Activated naive CD4-positive, alpha-beta T cell treated with anti-CD3 and anti-CD28 coated beads for 36 hours (primary cell): ENCODE measurements around the gene CDKN2B. TPM values are rescaled to one million over a fixed set of nuclear protein-coding genes. Genes with fewer than 3 reads are reported as not detected.
"Not testable (repeated sequence)": the region's sequence is repeated elsewhere in the genome, so short reads cannot be mapped to it uniquely, and the experiment has no call there.

Source experiments
- CTCF ChIA-PET: fragments of 350-600 bp; sonication (Branson Sonifier 250); formaldehyde crosslinking; loops from one replicate; lab custom pipeline; 2021; ENCODE audit warnings: antibody characterized with exemption; lab: Charles Lee
- DNase-seq: peaks from one replicate; pipeline ENCODE4 v3.0.0-alpha.2; 2020
- H3K27ac Mint-ChIP-seq: one replicate; pipeline ENCODE4 v1.8.0; 2021; ENCODE audit warnings: mild to moderate bottlenecking, mixed read lengths
- H3K27me3 Mint-ChIP-seq: one replicate; pipeline ENCODE4 v1.8.0; 2021; ENCODE audit warnings: low read depth, mixed read lengths
- H3K36me3 Mint-ChIP-seq: one replicate; pipeline ENCODE4 v1.8.0; 2021; ENCODE audit warnings: low read depth, mixed read lengths
- H3K4me1 Mint-ChIP-seq: one replicate; pipeline ENCODE4 v1.8.0; 2021; ENCODE audit warnings: low read depth, mixed read lengths
- H3K4me3 Mint-ChIP-seq: one replicate; pipeline ENCODE4 v1.8.0; 2021; ENCODE audit warnings: mild to moderate bottlenecking, moderate library complexity, mixed read lengths
- H3K9me3 Mint-ChIP-seq: one replicate; pipeline ENCODE4 v1.8.0; 2021; ENCODE audit warnings: mixed read lengths
- intact Hi-C: fragments of 100-400 bp; cut with micrococcal nuclease; formaldehyde crosslinking; loops from one replicate; pipeline ENCODE4 v1.15.1; 2023
- total RNA-seq, 2 experiments: library from RNA; stranded (reverse); gene quantifications; one replicate each; pipeline ENCODE4 v1.2.3, GENCODE V29; 2021

Gene CDKN2B, protein sequence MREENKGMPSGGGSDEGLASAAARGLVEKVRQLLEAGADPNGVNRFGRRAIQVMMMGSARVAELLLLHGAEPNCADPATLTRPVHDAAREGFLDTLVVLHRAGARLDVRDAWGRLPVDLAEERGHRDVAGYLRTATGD
- not detected for total RNA-seq

- peak; percentile 63 for DNase-seq
- peak within 1 kb of the TSS; percentile 74 for H3K4me3 Mint-ChIP-seq
- H3K4me1 Mint-ChIP-seq, result peaks cover 18% of the 10 kb centered on the region
- no peaks in the 10 kb centered on the region for H3K9me3 Mint-ChIP-seq
- no peaks in the 10 kb centered on the region for H3K36me3 Mint-ChIP-seq
- CTCF ChIA-PET, result interaction anchor here (0.7 to 3.5 kb wide), 33 partner anchors 9 to 606 kb away, joined by 3 to 68 read pairs (median 5); partner anchors contain the start of genes CDKN2A and CDKN2B-AS1
- intact Hi-C loops, result loop anchor here (1.0 to 10.0 kb wide), 10 partner anchors 14 to 974 kb away; partner anchors contain the start of gene HACD4
- peaks cover 62% of the 10 kb centered on the region for H3K27me3 Mint-ChIP-seq
- H3K27ac Mint-ChIP-seq, result no peak within 1 kb of the TSS
Measured at GRCh38 chr9:22008717-22009505, at the start of gene CDKN2B. Gene CDKN2B, minus strand, starts transcription at chr9:22009305. Its CDS starts 352 bp downstream, at chr9:22008953.

DNA sequence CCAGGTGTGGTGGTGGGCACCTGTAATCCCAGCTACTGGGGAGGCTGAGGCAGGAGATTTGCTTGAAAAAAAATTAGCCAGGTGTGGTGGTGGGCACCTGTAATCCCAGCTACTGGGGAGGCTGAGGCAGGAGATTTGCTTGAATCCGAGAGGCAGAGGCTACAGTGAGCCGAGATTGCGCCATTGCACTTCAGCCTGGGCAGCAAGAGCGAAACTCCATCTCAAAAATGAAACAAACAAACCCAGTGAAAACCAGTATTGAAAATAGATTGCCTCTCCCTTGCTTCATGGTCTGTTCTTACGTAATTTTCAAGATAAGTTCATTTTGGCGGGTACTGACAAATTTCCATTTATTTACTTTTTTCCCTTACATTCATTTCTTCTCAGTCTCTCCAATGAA lies 48.9 kb upstream of the CDKN2B start:
- intact Hi-C loops, result loop anchor here (10.0 kb wide), 2 partner anchors 177 to 373 kb away; no protein-coding TSS in a partner anchor
- H3K4me1 Mint-ChIP-seq, DNase-seq, H3K9me3 Mint-ChIP-seq, H3K27ac Mint-ChIP-seq, CTCF ChIA-PET, H3K4me3 Mint-ChIP-seq, H3K36me3 Mint-ChIP-seq: not testable (repeated sequence)
- peaks cover 18% of the 10 kb centered on the region for H3K27me3 Mint-ChIP-seq

DNA sequence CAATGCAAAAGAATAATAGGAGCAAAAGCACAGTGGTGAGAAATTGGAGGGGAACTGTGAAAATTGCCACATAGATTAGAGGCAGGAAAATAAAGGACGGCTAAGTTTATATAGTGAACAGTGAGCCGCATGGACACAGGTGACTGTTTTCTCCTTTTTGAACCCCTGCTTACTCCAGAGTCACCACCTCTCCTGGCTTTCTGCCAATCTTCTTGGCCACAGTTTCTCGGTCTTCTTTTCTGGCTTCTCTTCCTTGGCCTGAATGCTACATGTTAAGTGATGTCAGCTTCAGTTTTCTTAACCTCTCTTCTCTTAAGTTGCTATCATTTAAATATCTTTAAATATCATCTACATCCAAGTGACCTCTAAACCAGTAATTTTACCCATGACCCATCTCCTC lies 47.3 kb upstream of the CDKN2B start:
- intact Hi-C loops, result loop anchor here (10.0 kb wide), 2 partner anchors 178 to 372 kb away; no protein-coding TSS in a partner anchor
- Mint-ChIP-seq H3K4me1 (peaks cover 22% of the 10 kb centered on the region), H3K36me3 (no peaks in the 10 kb centered on the region), H3K27ac (no peak overlapping the region), H3K4me3 (no peak overlapping the region), H3K9me3 (no peaks in the 10 kb centered on the region), H3K27me3 (peaks cover 15% of the 10 kb centered on the region)
- DNase-seq, result no peak
- CTCF ChIA-PET, result interaction anchor here (0.6 to 1.6 kb wide), 3 partner anchors 21 to 33 kb away, joined by 3 to 9 read pairs (median 4); no protein-coding TSS in a partner anchor

GRCh38 chr9:22055090-22055489 lies 46.0 kb upstream of the CDKN2B start:
- no peak overlapping the region for H3K4me3 Mint-ChIP-seq
- no peak for DNase-seq
- peaks cover 29% of the 10 kb centered on the region for H3K4me1 Mint-ChIP-seq
- CTCF ChIA-PET, result interaction anchor here (0.7 to 1.6 kb wide), 2 partner anchors 24 to 189 kb away, joined by 4 read pairs; no protein-coding TSS in a partner anchor
- H3K27ac Mint-ChIP-seq, result no peak overlapping the region
- no peaks in the 10 kb centered on the region for H3K36me3 Mint-ChIP-seq
- no peaks in the 10 kb centered on the region for H3K9me3 Mint-ChIP-seq
- intact Hi-C loops, result loop anchor here (10.0 kb wide), 2 partner anchors 180 to 370 kb away; no protein-coding TSS in a partner anchor
- H3K27me3 Mint-ChIP-seq, result peaks cover 20% of the 10 kb centered on the region

GRCh38 chr9:22054529-22054928 lies 45.4 kb upstream of the CDKN2B start:
- intact Hi-C loops, result loop anchor here (5.0 to 10.0 kb wide), 3 partner anchors 123 to 370 kb away; no protein-coding TSS in a partner anchor
- H3K9me3 Mint-ChIP-seq, result no peaks in the 10 kb centered on the region
- no peak overlapping the region for H3K4me3 Mint-ChIP-seq
- peaks cover 29% of the 10 kb centered on the region for H3K4me1 Mint-ChIP-seq
- H3K27ac Mint-ChIP-seq, result no peak overlapping the region
- no peak for DNase-seq
- H3K27me3 Mint-ChIP-seq, result peaks cover 18% of the 10 kb centered on the region
- no peaks in the 10 kb centered on the region for H3K36me3 Mint-ChIP-seq
- CTCF ChIA-PET, result interaction anchor here (0.7 kb wide), 1 partner anchor 190 kb away, joined by 4 read pairs; no protein-coding TSS in a partner anchor

DNA sequence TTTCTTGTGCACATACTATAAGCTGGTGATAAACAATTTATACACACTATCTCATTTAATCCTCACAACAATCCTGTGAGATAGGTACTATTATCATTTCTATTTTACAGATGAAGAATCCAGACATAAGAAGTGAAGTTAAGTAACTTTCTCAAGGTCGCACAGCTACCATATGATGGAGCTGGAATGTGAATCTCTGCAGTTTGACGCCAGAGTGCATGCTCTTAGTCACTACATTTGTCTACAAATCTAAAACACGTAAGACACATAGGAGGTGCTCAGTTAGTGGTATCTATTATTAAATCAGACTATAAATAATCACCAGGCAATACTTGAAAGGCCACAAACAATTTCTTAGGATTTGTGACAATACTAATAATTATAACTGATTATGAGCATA lies 45.0 kb upstream of the CDKN2B start:
- Mint-ChIP-seq H3K4me3 (no peak overlapping the region), H3K4me1 (peaks cover 29% of the 10 kb centered on the region), H3K36me3 (no peaks in the 10 kb centered on the region), H3K9me3 (no peaks in the 10 kb centered on the region), H3K27ac (no peak overlapping the region), H3K27me3 (peaks cover 18% of the 10 kb centered on the region)
- intact Hi-C loops, result loop anchor here (5.0 to 10.0 kb wide), 3 partner anchors 123 to 369 kb away; no protein-coding TSS in a partner anchor
- CTCF ChIA-PET, result interaction anchor here (0.6 to 1.6 kb wide), 4 partner anchors 18 to 184 kb away, joined by 3 to 7 read pairs (median 6); no protein-coding TSS in a partner anchor
- DNase-seq, result no peak

GRCh38 chr9:22053178-22053577 lies 44.1 kb upstream of the CDKN2B start:
- peaks cover 20% of the 10 kb centered on the region for H3K27me3 Mint-ChIP-seq
- CTCF ChIA-PET, result interaction anchor here (0.7 to 1.6 kb wide), 5 partner anchors 13 to 185 kb away, joined by 3 to 7 read pairs (median 5); no protein-coding TSS in a partner anchor
- H3K4me1 Mint-ChIP-seq, result peaks cover 29% of the 10 kb centered on the region
- H3K36me3 Mint-ChIP-seq, result no peaks in the 10 kb centered on the region
- H3K4me3 Mint-ChIP-seq, result no peak overlapping the region
- no peaks in the 10 kb centered on the region for H3K9me3 Mint-ChIP-seq
- no peak overlapping the region for H3K27ac Mint-ChIP-seq
- intact Hi-C loops, result loop anchor here (5.0 to 10.0 kb wide), 3 partner anchors 124 to 368 kb away; no protein-coding TSS in a partner anchor
- DNase-seq, result no peak

DNA sequence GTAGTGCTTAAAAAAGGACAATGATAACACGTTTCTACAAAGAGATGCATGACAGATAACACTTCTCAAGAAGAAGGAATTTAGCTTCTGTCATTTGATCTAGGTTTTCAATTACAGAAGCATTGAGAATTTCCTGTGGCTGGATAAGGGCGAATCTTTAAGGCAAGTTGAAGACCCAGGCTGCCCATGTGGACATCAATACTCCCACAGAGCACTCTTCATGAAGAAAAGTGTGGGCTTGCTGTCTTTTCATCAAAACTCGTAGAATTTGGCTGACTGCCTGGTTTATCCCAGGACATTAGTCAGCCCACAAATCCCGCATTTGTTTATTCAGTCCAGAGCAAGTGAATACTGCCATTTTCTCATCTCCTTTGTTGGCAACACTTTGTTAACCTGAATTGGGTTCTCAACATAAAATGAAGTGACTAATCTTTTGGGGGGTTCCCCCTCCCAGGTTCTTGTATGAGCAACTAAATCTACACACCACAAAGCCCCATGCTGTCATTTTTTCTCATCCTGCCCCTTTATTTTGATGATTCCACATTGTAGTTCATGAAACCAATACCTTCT lies 43.4 kb upstream of the CDKN2B start:
- Mint-ChIP-seq H3K27ac (no peak overlapping the region), H3K4me3 (no peak overlapping the region), H3K27me3 (peaks cover 20% of the 10 kb centered on the region), H3K9me3 (no peaks in the 10 kb centered on the region), H3K36me3 (no peaks in the 10 kb centered on the region), H3K4me1 (peaks cover 29% of the 10 kb centered on the region)
- CTCF ChIA-PET, result interaction anchor here (0.8 to 1.6 kb wide), 4 partner anchors 14 to 186 kb away, joined by 3 to 7 read pairs (median 4); no protein-coding TSS in a partner anchor
- intact Hi-C loops, result loop anchor here (1.0 to 10.0 kb wide), 5 partner anchors 28 to 368 kb away; no protein-coding TSS in a partner anchor
- peak; percentile 67 for DNase-seq

DNA sequence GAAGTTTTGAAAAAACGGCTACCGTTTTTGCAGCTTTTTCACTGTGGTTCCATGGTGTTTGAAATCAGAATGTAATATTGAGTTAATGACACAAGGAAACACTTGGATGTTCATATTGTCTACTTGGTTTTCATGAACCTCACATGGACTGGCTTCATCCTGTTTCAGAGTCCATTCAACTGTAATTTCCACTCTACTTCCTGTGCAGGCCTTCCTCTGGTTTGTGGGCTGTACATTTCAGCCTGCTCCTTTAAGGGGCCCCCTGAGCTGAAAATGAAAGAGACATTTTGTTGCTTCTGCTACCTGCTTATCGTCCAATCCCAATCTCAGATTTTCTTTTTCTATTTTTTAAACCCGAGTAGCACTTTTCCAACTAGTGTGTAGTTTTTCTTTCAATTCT lies 41.8 kb upstream of the CDKN2B start:
- no peaks in the 10 kb centered on the region for H3K36me3 Mint-ChIP-seq
- no peaks in the 10 kb centered on the region for H3K9me3 Mint-ChIP-seq
- intact Hi-C loops, result loop anchor here (5.0 to 10.0 kb wide), 3 partner anchors 126 to 366 kb away; no protein-coding TSS in a partner anchor
- peaks cover 26% of the 10 kb centered on the region for H3K27me3 Mint-ChIP-seq
- DNase-seq, result no peak
- no peak overlapping the region for H3K4me3 Mint-ChIP-seq
- no peak overlapping the region for H3K27ac Mint-ChIP-seq
- CTCF ChIA-PET, result interaction anchor here (0.9 to 1.0 kb wide), 2 partner anchors 28 to 237 kb away, joined by 3 read pairs; no protein-coding TSS in a partner anchor
- H3K4me1 Mint-ChIP-seq, result peaks cover 35% of the 10 kb centered on the region

DNA sequence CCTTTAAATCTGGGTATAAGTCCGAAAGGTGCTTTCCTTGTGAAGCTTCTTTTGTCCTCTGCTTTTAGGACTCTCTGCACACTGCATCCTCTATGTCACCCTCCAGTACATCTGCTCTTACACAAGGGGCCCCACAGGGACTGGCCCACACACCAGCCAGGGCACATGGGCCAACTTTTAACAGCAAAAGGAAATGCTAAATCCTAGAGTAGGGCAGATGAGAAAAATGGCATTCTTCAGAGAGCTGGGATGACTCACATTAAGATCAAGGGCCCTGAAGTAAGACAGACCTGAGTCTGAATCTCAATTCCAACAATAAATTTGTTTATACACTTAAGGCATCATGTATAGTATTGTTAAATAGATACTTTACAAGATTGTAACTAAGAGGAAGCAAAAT lies 40.3 kb upstream of the CDKN2B start:
- CTCF ChIA-PET, result interaction anchor here (1.4 to 1.6 kb wide), 2 partner anchors 30 to 65 kb away, joined by 3 to 4 read pairs; no protein-coding TSS in a partner anchor
- Mint-ChIP-seq H3K27ac (no peak overlapping the region), H3K4me1 (peaks cover 35% of the 10 kb centered on the region), H3K27me3 (peaks cover 27% of the 10 kb centered on the region), H3K36me3 (no peaks in the 10 kb centered on the region), H3K4me3 (no peak overlapping the region), H3K9me3 (no peaks in the 10 kb centered on the region)
- DNase-seq, result no peak
- intact Hi-C loops, result no loop called here

GRCh38 chr9:22047596-22047995 lies 38.5 kb upstream of the CDKN2B start:
- H3K4me1 Mint-ChIP-seq, result peaks cover 26% of the 10 kb centered on the region

More at GRCh38 chr9:22047596-22047995, 38.5 kb upstream of the CDKN2B start:
- Mint-ChIP-seq H3K4me3 (no peak overlapping the region), H3K27me3 (peaks cover 33% of the 10 kb centered on the region), H3K9me3 (no peaks in the 10 kb centered on the region), H3K27ac (no peak overlapping the region), H3K36me3 (no peaks in the 10 kb centered on the region)
- intact Hi-C loops, result no loop called here
- DNase-seq, result no peak
- CTCF ChIA-PET, result interaction anchor here (0.6 to 1.5 kb wide), 10 partner anchors 10 to 258 kb away, joined by 3 to 11 read pairs (median 3); no protein-coding TSS in a partner anchor
